Inferior parietal cortex (tissue), 1 donor: ENCODE results near the gene GABBR2.

ENCODE experiments used
- DNase-seq: peaks from one replicate; pipeline ENCODE4 v3.0.0-alpha.2; 2016; ENCODE audit errors: extremely low spot score

The GABBR2 gene

GRCh38 chr9:98321269-98321668 lies 387.5 kb downstream of the GABBR2 start:
- no peak for DNase-seq

DNA sequence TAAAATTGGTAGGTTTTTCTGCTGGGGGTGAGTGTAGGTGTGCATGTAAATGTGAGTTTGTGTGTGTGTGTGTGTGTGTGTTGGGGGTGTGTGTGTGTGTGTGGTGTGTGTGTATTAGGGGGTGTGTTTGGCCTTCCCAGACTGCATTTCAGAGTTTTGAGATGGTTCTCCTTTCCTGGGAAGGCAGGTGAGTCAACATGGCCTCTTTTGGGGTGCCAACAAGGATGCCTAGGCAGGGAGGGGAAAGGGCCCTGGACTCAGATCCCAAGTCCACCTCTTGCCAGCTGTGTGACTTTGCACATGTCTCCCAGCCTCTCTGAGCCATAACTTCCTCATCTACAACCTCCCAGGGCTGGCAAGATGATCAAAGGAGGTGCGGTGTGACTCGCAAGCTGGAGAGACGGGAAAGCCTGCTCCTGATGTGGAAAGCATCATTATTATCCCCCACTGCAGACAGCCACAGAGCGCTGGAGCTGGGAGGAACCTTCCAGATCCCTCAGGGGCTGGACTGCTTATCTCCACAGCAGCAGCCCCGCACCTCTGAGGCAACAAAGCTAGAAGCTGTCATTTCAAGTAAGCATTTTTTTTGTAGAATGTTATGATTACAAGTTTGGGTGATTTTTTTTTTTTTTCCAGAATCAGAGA lies 389.8 kb downstream of the GABBR2 start:
- no peak for DNase-seq

GRCh38 chr9:98318041-98318790 lies 390.5 kb downstream of the GABBR2 start:
- DNase-seq, result no peak

DNA sequence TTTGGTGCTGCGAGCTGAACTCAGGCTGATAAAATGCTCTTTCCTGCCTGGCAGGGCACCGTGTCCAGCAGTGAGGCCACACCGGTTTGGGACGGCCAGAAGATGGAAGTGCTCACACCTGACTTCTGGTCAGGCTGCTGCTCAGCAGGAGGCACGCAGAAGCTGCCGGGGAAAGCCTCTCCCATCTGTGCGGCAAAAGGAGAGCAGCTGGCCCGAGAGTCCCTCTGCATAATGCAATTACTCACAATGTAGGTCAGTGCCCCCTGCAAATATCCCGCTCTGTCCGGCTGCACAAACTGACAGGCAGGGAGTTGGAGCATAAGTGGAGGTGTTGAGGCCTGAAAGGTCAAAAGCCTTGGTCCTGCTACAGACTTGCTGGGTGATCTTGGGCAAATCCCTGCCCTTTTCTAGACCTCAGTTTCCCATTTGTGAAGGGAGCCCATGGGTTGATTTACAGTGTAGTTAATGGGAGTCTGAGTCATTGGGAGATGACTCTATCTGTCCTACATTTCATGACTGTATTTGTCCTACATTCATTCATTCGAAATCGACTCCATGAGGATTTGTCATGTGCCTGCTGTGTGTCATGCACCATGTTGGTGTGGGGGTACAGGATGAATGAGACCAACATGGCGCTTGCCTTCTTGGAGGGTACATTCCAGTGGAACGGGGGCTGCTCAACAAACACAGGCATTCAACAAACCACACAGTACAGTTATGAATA lies 391.4 kb downstream of the GABBR2 start:
- DNase-seq, result no peak

DNA sequence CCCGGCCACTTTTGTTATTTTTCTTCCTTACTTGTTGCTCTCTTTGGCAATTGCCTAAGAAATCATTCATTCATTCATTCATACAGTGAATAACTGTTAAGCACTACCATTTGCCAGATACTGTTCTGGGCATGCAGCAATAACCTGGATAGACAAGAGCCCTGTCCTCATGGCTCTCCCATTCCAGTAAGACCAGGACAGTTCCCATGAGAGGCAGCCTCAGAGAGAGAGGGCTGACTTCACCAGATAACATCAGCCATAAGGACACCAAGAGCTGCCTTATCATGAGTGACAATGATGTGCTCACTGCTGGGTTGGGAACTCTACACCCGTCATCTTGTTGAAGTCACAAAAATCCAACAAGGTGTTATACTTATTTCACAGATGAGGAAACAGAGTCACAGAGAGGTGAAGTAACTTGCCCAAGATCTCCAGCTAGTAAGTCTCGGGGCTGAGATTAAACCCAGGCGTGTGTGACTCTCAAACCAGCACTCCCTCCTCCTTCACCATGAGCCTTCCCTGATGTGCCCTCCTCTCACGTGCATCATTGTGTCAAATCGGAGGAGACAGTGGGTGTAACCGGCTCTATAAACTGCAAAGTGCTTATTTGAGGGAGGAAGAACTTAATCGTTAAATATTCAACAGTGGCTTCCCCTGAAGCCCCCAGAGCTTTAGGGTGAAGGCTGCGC lies 392.1 kb downstream of the GABBR2 start:
- no peak for DNase-seq

GRCh38 chr9:98315551-98316060 lies 393.1 kb downstream of the GABBR2 start:
- peak; percentile 91 for DNase-seq

GRCh38 chr9:98315067-98315453 lies 393.7 kb downstream of the GABBR2 start:
- no peak for DNase-seq

GRCh38 chr9:98314381-98315066 lies 394.2 kb downstream of the GABBR2 start:
- DNase-seq, result no peak

DNA sequence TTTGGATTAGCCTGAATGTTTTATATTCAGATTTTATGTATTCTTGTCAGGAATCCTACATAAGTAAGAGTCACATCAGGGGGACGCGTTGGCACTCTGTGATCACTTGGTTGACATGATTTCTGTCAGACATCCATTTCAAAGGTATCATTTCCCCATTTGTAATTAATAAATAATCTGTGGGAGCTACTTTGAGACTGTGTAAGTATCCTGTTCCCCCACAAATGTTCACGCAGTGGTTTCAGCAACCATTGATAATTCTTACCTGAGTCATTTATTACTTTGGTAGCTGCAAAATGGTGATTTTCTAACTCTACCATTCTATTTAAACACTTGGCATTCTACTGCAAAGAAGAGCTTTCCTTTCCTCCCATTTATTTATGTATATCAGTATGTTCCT lies 396.4 kb downstream of the GABBR2 start:
- DNase-seq, result no peak

DNA sequence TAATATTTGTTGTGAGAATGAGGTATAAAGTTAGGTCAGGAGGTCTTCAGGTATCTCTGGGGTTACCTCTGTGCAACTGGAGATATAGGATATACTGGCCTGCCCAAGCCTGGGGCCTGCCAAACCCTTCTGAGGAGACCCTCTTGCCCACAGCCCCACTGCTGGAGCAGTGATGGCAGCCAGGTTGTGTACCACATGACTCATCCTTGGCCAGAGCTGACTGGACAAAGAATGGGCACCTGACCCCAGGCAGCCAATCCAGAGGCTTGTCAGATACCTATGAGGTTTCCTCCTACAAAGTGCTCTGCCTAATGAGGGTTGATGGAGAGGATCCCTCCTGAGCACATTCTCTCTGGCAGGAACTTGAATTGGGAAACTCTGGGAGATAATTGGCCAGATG lies 397.2 kb downstream of the GABBR2 start:
- no peak for DNase-seq

DNA sequence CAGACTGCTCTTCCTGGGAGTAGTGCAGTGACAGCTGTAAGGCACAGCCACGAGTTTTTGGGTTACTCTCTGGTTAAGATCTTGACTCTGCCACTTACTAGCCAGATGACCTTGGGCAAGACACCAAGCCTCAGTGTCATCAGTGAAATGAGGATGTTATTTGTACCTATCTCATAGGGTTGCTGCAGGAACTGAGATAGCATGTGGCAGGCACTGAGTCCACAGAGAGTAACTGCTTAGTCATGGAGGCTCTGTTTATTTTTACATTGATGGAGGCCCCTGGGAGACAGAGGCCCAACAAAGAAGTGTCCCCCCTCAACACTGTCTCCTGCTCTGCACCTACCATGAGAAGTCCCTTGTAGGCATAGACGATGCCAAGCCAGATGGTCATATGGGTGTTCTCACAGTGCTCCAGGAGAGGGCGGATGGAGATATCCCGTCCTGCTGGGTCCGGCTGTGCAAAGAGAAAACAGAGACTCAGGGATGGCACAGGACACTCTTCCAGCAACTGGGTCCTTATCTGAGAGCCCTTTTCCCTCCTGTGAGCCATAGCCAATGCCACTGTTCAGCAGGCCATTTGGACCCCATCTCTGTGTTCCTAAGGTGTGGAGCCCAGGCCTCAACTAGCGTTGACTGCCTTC lies 397.9 kb downstream of the GABBR2 start:
- no peak for DNase-seq

DNA sequence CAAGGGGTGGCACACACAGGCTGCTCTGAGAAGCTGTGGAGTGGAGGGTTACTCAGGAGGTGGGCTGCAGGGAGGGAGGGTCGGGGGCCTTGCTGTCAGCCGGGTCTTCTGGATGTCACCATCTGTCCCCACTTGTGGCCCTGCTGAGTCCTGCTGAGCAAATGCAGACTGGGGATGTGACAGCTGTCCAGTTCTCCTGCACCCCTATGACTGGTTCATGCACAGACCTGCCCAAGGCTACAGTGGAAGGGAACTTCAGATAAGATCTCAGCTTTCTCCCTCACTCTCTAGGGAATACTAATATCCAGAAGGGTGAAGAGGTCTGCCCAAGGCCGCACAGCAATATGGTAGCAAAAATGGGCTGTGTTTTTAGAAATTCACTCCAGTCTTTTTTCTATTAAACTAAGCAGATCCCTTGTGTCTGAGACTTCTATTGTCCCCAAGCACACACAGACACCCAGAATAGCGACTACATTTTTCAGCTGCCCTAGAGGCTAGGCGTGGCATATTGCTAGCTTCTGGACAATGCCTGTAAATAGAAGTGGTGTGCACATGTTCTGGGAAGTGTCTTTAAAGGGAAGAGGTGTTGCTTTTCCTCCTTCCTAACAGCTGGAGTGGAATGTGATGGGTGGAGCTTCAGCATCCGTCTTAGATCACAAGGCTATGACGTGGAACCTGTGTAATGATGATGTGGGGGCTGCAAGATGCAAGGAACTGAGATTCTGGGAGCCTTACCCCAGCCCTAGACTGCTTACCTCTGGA lies 402.2 kb downstream of the GABBR2 start:
- DNase-seq, result no peak

GRCh38 chr9:98304381-98304780 lies 404.4 kb downstream of the GABBR2 start:
- no peak for DNase-seq

- DNase-seq, result no peak
These were observed 405.1 kb downstream of the GABBR2 start for GRCh38 chr9:98303633-98304125.

- no peak for DNase-seq
These were observed 405.6 kb downstream of the GABBR2 start for GRCh38 chr9:98302938-98303632.

- DNase-seq, result no peak
These were observed 406.6 kb downstream of the GABBR2 start for GRCh38 chr9:98302150-98302549.

DNA sequence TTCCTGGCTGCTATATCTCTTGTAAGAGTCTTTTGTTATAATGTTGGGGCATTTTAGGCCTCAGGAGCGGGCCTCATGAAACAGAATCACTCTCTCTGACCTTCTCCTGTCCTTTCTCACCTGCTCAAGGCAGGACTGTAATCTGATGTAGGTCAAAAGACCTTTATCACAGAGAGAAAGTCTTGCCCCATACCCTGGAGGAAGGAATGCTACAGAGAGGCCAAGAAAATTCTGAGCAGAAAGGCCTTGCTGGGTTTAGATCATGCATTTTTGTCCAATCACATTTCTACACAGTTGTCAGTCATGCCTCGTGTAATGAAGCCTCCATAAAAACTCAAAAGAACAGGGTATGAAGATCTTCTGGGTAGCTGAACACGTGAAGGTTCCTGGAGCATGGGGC lies 408.1 kb downstream of the GABBR2 start:
- no peak for DNase-seq

GRCh38 chr9:98298476-98298875 lies 410.3 kb downstream of the GABBR2 start:
- DNase-seq, result no peak

DNA sequence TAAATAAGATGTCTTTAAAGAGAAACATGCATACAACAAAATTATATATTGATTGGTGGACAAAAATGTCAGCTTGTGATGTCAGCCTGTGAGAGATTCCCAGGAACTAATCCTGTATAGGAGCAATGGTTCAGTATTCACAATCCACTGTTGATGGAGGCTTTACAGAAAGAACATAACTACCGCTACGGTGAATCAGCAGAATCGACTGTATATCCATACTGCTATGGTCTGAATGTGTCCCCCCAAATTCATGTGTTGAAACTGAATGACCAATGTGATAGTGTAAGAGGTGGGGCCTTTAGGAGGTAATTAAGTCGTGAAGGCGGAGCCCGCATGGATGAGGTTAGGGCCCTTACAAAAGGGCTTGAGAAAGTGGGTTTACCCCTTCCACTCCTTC lies 412.9 kb downstream of the GABBR2 start:
- DNase-seq, result no peak
